PFSK-1 (cell line): Measurements from ENCODE around the gene SPTBN1.

Experiments
- FOXP2 ChIP-seq: optimal IDR thresholded peaks from 2 replicates; pipeline ENCODE3; 2011; ENCODE audit warnings: borderline replicate concordance, control low read depth, inconsistent platforms; ENCODE audit not compliant: insufficient read depth; ENCODE audit errors: extremely low read length, extremely low read depth
- POLR2AphosphoS5 ChIP-seq: IDR thresholded peaks from 2 replicates; pipeline ENCODE4 v1.6.1; 2012; ENCODE audit warnings: low read depth, mild to moderate bottlenecking, control low read depth, low read length, moderate library complexity
- REST ChIP-seq, 2 experiments: IDR thresholded peaks; 2 replicates each; pipeline versions ENCODE4 v1.6.1 to v1.8.0; 2011 to 2012; ENCODE audit warnings: low read depth in 2 of 2, low read length in 2 of 2, control low read depth in 1 of 2, inconsistent platforms in 1 of 2, mild to moderate bottlenecking in 1 of 2, moderate library complexity in 1 of 2; ENCODE audit not compliant: insufficient read depth in 1 of 2
- SIN3A ChIP-seq: IDR thresholded peaks from 2 replicates; pipeline ENCODE4 v1.6.1; 2012; ENCODE audit warnings: mild to moderate bottlenecking, low read length, moderate library complexity, borderline replicate concordance; ENCODE audit not compliant: insufficient read depth
- TAF1 ChIP-seq: IDR thresholded peaks from 2 replicates; pipeline ENCODE4 v1.6.1; 2012; ENCODE audit warnings: low read length, control low read depth, borderline replicate concordance; ENCODE audit not compliant: insufficient read depth

GRCh38 chr2:54564439-54564838 is 108.3 kb downstream of the SPTBN1 start:
- TF ChIP-seq SIN3A (no peak), TAF1 (no peak), POLR2AphosphoS5 (no peak), REST (IDR thresholded peaks at IDR 0.05; ENCODE audit: insufficient read depth in 1 of 2, low read depth in 2 of 2, low read length in 2 of 2) (no peak), FOXP2 (no peak)
